HCT116 (cell line): ENCODE data around the gene EPS8. TPM values are rescaled to one million over a fixed set of nuclear protein-coding genes. Genes with fewer than 3 reads are reported as not detected.

Experiments used
- ATAC-seq: fragments of 200-7000 bp; cut with Tn5 transposase; 2 replicates; pipeline ENCODE4 v1.9.1; 2020; ENCODE audit warnings: mild to moderate bottlenecking, moderate library complexity
- BruUV-seq: library from RNA; stranded (reverse); fragments of 400-500 nt; replicated peaks from 2 replicates; lab custom pipeline; 2021; lab: Mats Ljungman, UMichigan
- CTCF ChIA-PET: fragments of 300-600 bp; sonication (Branson Sonifier 250); formaldehyde crosslinking; loops from one replicate; lab custom pipeline; 2021; ENCODE audit warnings: antibody characterized with exemption; lab: Charles Lee
- POLR2A ChIA-PET: fragments of 300-600, 350-600 bp; sonication (Branson Sonifier 250); formaldehyde crosslinking; loops from one replicate; lab custom pipeline; 2021; ENCODE audit warnings: antibody characterized with exemption; lab: Charles Lee
- RAD21 ChIA-PET, 2 experiments: fragments of 300-600 bp; sonication (Branson Sonifier 250); formaldehyde crosslinking; loops; one replicate each; lab custom pipeline; 2023; ENCODE audit warnings: low total read pairs in 2 of 2; ENCODE audit not compliant: uncharacterized antibody in 2 of 2, unreplicated experiment in 2 of 2, low non-redundant PET in 1 of 2; lab: Charles Lee
- DNase-seq: peaks from one replicate; pipeline ENCODE4 v3.0.0-alpha.2; 2010; ENCODE audit warnings: low read depth, low spot score
- H2AFZ ChIP-seq: fragments of 200-600 bp; shearing (Covaris generic), sonication (generic); 2 replicates; pipeline ENCODE4 v1.6.1; 2017; ENCODE audit warnings: low read depth, mixed run types, mixed read lengths, antibody characterized with exemption, low read length; ENCODE audit not compliant: poor library complexity, severe bottlenecking
- H3K27ac ChIP-seq: 2 replicates; pipeline ENCODE4 v1.5.1; 2012; ENCODE audit warnings: low read depth, low read length
- H3K27me3 ChIP-seq: fragments of 200-600 bp; sonication (generic); 2 replicates; pipeline ENCODE4 v1.6.1; 2016; ENCODE audit warnings: mixed run types, low read length, mixed read lengths; ENCODE audit not compliant: insufficient read depth
- H3K36me3 ChIP-seq, 2 experiments: fragments of 200-500 bp in 1 of 2; fragments of 200-600 bp in 1 of 2; sonication (Bioruptor generic) in 1 of 2; sonication (generic) in 1 of 2; 2 replicates each; pipeline versions ENCODE4 v1.5.1 to v1.6.1; 2014 to 2016; ENCODE audit warnings: low read length in 2 of 2, inconsistent platforms in 1 of 2, mixed read lengths in 1 of 2, mixed run types in 1 of 2; ENCODE audit not compliant: insufficient read depth in 2 of 2, control insufficient read depth in 1 of 2
- H3K4me1 ChIP-seq, 2 experiments: fragments of 200-600 bp in 1 of 2; sonication (generic) in 1 of 2; 2 replicates each; pipeline versions ENCODE4 v1.5.1 to v1.6.1; 2012 to 2017; ENCODE audit warnings: low read length in 2 of 2, inconsistent platforms in 1 of 2, mild to moderate bottlenecking in 1 of 2, mixed read lengths in 1 of 2, mixed run types in 1 of 2, moderate library complexity in 1 of 2; ENCODE audit not compliant: insufficient read depth in 2 of 2, control insufficient read depth in 1 of 2
- H3K4me2 ChIP-seq: fragments of 200-600 bp; sonication (generic); 2 replicates; pipeline ENCODE4 v1.6.1; 2017; ENCODE audit warnings: mixed run types, low read length, mixed read lengths
- H3K4me3 ChIP-seq, 2 experiments: fragments of 200-600 bp in 1 of 2; sonication (generic) in 1 of 2; replicated peaks in 1 of 2; 2 replicates each; pipeline ENCODE4 v1.5.1; 2011 to 2016; ENCODE audit warnings: low read length in 2 of 2, control low read depth in 1 of 2, low read depth in 1 of 2, mild to moderate bottlenecking in 1 of 2, mixed read lengths in 1 of 2, mixed run types in 1 of 2
- H3K79me2 ChIP-seq: fragments of 200-600 bp; sonication (generic); 2 replicates; pipeline ENCODE4 v1.6.1; 2017; ENCODE audit warnings: mild to moderate bottlenecking, mixed run types, low read length, moderate library complexity, mixed read lengths; ENCODE audit not compliant: insufficient read depth
- H3K9ac ChIP-seq: fragments of 200-600 bp; sonication (generic); 2 replicates; pipeline ENCODE4 v1.6.1; 2016; ENCODE audit warnings: low read length, mixed read lengths
- H3K9me2 ChIP-seq: fragments of 200-600 bp; sonication (generic), shearing (Covaris generic); 2 replicates; pipeline ENCODE4 v1.6.1; 2017; ENCODE audit warnings: mixed run types, mild to moderate bottlenecking, moderate library complexity; ENCODE audit not compliant: insufficient read depth
- H3K9me3 ChIP-seq, 2 experiments: fragments of 200-500 bp in 1 of 2; fragments of 200-600 bp in 1 of 2; sonication (Bioruptor generic) in 1 of 2; sonication (generic) in 1 of 2; 2 replicates each; pipeline ENCODE4 v1.6.1; 2014 to 2017; ENCODE audit warnings: low read length in 2 of 2, mixed read lengths in 2 of 2, inconsistent platforms in 1 of 2, low read depth in 1 of 2, mild to moderate bottlenecking in 1 of 2, mixed run types in 1 of 2, moderate library complexity in 1 of 2; ENCODE audit not compliant: control insufficient read depth in 1 of 2, insufficient read depth in 1 of 2
- H4K20me1 ChIP-seq: fragments of 200-600 bp; sonication (generic), shearing (Covaris generic); 2 replicates; pipeline ENCODE4 v1.6.1; 2017; ENCODE audit warnings: mixed run types, mild to moderate bottlenecking, moderate library complexity; ENCODE audit not compliant: insufficient read depth
- ATF3 ChIP-seq: IDR thresholded peaks from 2 replicates; pipeline ENCODE4 v1.6.1; 2012
- CBX3 ChIP-seq: IDR thresholded peaks from 2 replicates; pipeline ENCODE4 v1.6.1; 2012; ENCODE audit warnings: low read depth
- CEBPB ChIP-seq: IDR thresholded peaks from 2 replicates; pipeline ENCODE4 v1.6.1; 2012; ENCODE audit warnings: low read depth
- CTCF ChIP-seq, 3 experiments: fragments of 200-600 bp in 1 of 3; sonication (generic) in 1 of 3; IDR thresholded peaks in 2 of 3; conservative IDR thresholded peaks in 1 of 3; 2 replicates each; pipeline ENCODE4 v1.5.1; 2012 to 2017; ENCODE audit warnings: low read depth in 2 of 3, low read length in 2 of 3, antibody characterized with exemption in 1 of 3, borderline replicate concordance in 1 of 3, control low read depth in 1 of 3, mild to moderate bottlenecking in 1 of 3, mixed read lengths in 1 of 3, mixed run types in 1 of 3, moderate library complexity in 1 of 3; ENCODE audit not compliant: insufficient read depth in 1 of 3
- EGR1 ChIP-seq: IDR thresholded peaks from 2 replicates; pipeline ENCODE4 v1.6.1; 2012; ENCODE audit warnings: low read depth
- ELF1 ChIP-seq: IDR thresholded peaks from 2 replicates; pipeline ENCODE4 v1.6.1; 2012; ENCODE audit warnings: low read depth, borderline replicate concordance
- EZH2phosphoT487 ChIP-seq: fragments of 200-600 bp; IDR thresholded peaks from 2 replicates; pipeline ENCODE4 v1.6.1; 2018; ENCODE audit warnings: antibody characterized with exemption, borderline replicate concordance
- FOSL1 ChIP-seq: IDR thresholded peaks from 2 replicates; pipeline ENCODE4 v1.6.1; 2012; ENCODE audit warnings: low read depth
- JUND ChIP-seq: IDR thresholded peaks from 2 replicates; pipeline ENCODE4 v1.6.1; 2012
- RAD21 ChIP-seq: IDR thresholded peaks from 2 replicates; pipeline ENCODE4 v1.6.1; 2012; ENCODE audit warnings: low read depth, mild to moderate bottlenecking
- REST ChIP-seq: IDR thresholded peaks from 2 replicates; pipeline ENCODE4 v1.6.1; 2012; ENCODE audit warnings: low read depth
- TCF7L2 ChIP-seq: IDR thresholded peaks from 2 replicates; pipeline ENCODE4 v1.7.0; 2011; ENCODE audit warnings: borderline replicate concordance, inconsistent platforms; ENCODE audit not compliant: insufficient read depth, insufficient read length; ENCODE audit errors: extremely low read depth
- ZBTB33 ChIP-seq: IDR thresholded peaks from 2 replicates; pipeline ENCODE4 v1.6.1; 2011; ENCODE audit warnings: mild to moderate bottlenecking, low read length, moderate library complexity; ENCODE audit not compliant: insufficient replicate concordance; ENCODE audit errors: extremely low read depth
- ZFX ChIP-seq: fragments of 450-650 bp; IDR thresholded peaks from 2 replicates; pipeline ENCODE4 v1.6.1; 2017
- ZNF274 ChIP-seq: fragments of 200-500 bp; sonication (Bioruptor generic); IDR thresholded peaks from 2 replicates; pipeline ENCODE4 v1.6.1; 2014; ENCODE audit warnings: mild to moderate bottlenecking, low read depth, low read length, inconsistent platforms
- intact Hi-C: fragments of 100-400 bp; cut with micrococcal nuclease; formaldehyde crosslinking; loops from 2 replicates; pipeline ENCODE4 v1.10.0; 2022
- total RNA-seq: library from RNA; stranded (reverse); gene quantifications from one replicate; pipeline ENCODE4 v1.2.1, GENCODE V29; 2021; ENCODE audit not compliant: unreplicated experiment

EPS8 gene
- total RNA-seq, 1 experiment from 2014 or later, result 49.9 TPM

- POLR2A ChIA-PET, result interaction anchor here (2.8 kb wide), 1 partner anchor 16 kb away, joined by 12 read pairs; no protein-coding TSS in a partner anchor
- Histone ChIP-seq H3K79me2 (no peaks in the 10 kb centered on the region), H3K4me2 (no peak overlapping the region), H3K27me3 (no peaks in the 10 kb centered on the region), H3K9ac (no peak overlapping the region), H3K9me2 (no peaks in the 10 kb centered on the region; the same call in 1 of the 2 replicates), H3K36me3 (0 out of 4 replicates have a peak, but pooled peaks cover 0 to 6% of the 10 kb centered on the region in 2 experiments), H2AFZ (no peak overlapping the region), H3K4me1 (peaks cover 0 to 3% of the 10 kb centered on the region in 2 experiments; a peak in 1 of 4 replicates), H3K4me3 (no peak overlapping the region), H3K27ac (no peak overlapping the region), H4K20me1 (no peaks in the 10 kb centered on the region), H3K9me3 (no peaks in the 10 kb centered on the region)
- no peak for ATAC-seq
- TF ChIP-seq TCF7L2, result no peak
- TF ChIP-seq EZH2phosphoT487, result no peak
- no peak for TF ChIP-seq JUND
- no peak for TF ChIP-seq EGR1
- TF ChIP-seq REST, result no peak
- TF ChIP-seq FOSL1, result no peak
- TF ChIP-seq CBX3, result no peak
- no peak for TF ChIP-seq RAD21
- TF ChIP-seq CEBPB, result no peak
- no peak for TF ChIP-seq ATF3
- TF ChIP-seq ELF1, result no peak
- no peak for TF ChIP-seq ZBTB33
- TF ChIP-seq ZFX, result no peak
- TF ChIP-seq CTCF (IDR thresholded peaks at IDR 0.05 in 2 of 3, conservative IDR thresholded peaks at IDR 0.05 in 1 of 3; ENCODE audit: borderline replicate concordance in 1 of 3, insufficient read depth in 1 of 3, low read depth in 2 of 3, low read length in 2 of 3), result no peak
- no peak for TF ChIP-seq ZNF274
- intact Hi-C loops, result no loop called here
- DNase-seq, result no peak
- BruUV-seq, result no TSS peak
- RAD21 ChIA-PET, result no interaction called here
- CTCF ChIA-PET, result no interaction called here
Measured at GRCh38 chr12:15672671-15673270, 116.4 kb downstream of the EPS8 start.
